HepG2 (cell line): ENCODE measurements around the gene RTP1. TPM values are rescaled to one million over a fixed set of nuclear protein-coding genes. Genes with fewer than 3 reads are reported as not detected.

Source experiments
- ATAC-seq: fragments of 200-7000 bp; cut with Tn5 transposase; 3 replicates; pipeline ENCODE4 v1.9.1; 2020; ENCODE audit warnings: mild to moderate bottlenecking, moderate library complexity
- BruUV-seq: library from RNA; stranded (reverse); fragments of 400-500 nt; replicated peaks from 2 replicates; lab custom pipeline; 2021; lab: Mats Ljungman, UMichigan
- CTCF ChIA-PET: fragments of 300-600 bp; formaldehyde crosslinking; extraction: SDS; loops from one replicate; lab custom pipeline; 2021; ENCODE audit warnings: low total read pairs, inconsistent platforms, low intra/inter-chr PET ratio; lab: Yijun Ruan, JAX
- POLR2A ChIA-PET: fragments of 350-600 bp; sonication (Branson Sonifier 250); formaldehyde crosslinking; loops from one replicate; lab custom pipeline; 2020; ENCODE audit warnings: antibody characterized with exemption, inconsistent platforms; lab: Yijun Ruan, JAX
- DNase-seq: peaks from one replicate; pipeline ENCODE4 v3.0.0-alpha.2; 2015; ENCODE audit warnings: low spot score
- FAIRE-seq: peaks from 3 replicates; lab custom pipeline; 2011; peaks lifted over from hg19 to GRCh38; lab: Jason Lieb, UNC
- H2AFZ ChIP-seq: one replicate; pipeline ENCODE4 v1.6.1; 2011; ENCODE audit warnings: low read length, inconsistent platforms
- H3K27ac ChIP-seq: fragments of 300-600 bp; 3 replicates; pipeline ENCODE4 v1.8.0; 2011; ENCODE audit warnings: mixed run types, mild to moderate bottlenecking, mixed read lengths, low read length, inconsistent platforms; ENCODE audit not compliant: insufficient read depth; ENCODE audit errors: extremely low read length
- H3K27me3 ChIP-seq, 2 experiments: fragments of 200-600 bp in 1 of 2; 2 replicates in 1 of 2; 3 replicates in 1 of 2; pipeline versions ENCODE4 v1.6.0 to v1.8.0; 2011; ENCODE audit warnings: low read length in 2 of 2, mild to moderate bottlenecking in 2 of 2, moderate library complexity in 2 of 2, inconsistent platforms in 1 of 2; ENCODE audit not compliant: insufficient read depth in 2 of 2, control insufficient read depth in 1 of 2
- H3K36me3 ChIP-seq, 2 experiments: fragments of 200-600 bp in 1 of 2; replicated peaks in 1 of 2; 2 replicates in 1 of 2; 3 replicates in 1 of 2; pipeline versions ENCODE4 v1.5.1 to v1.8.0; 2011; ENCODE audit warnings: low read length in 2 of 2, inconsistent platforms in 1 of 2; ENCODE audit not compliant: insufficient read depth in 2 of 2, control insufficient read depth in 1 of 2
- H3K4me1 ChIP-seq: 2 replicates; pipeline ENCODE4 v1.5.1; 2012; ENCODE audit warnings: low read length, inconsistent platforms; ENCODE audit not compliant: insufficient read depth
- H3K4me2 ChIP-seq: 2 replicates; pipeline ENCODE4 v1.6.0; 2011; ENCODE audit warnings: low read depth, low read length, inconsistent platforms
- H3K4me3 ChIP-seq, 3 experiments: fragments of 200-600 bp in 1 of 3; sonication (generic), shearing (Covaris generic) in 1 of 3; replicated peaks in 1 of 3; 2 replicates each; pipeline ENCODE4 v1.5.1; 2011 to 2016; ENCODE audit warnings: low read length in 3 of 3, inconsistent platforms in 2 of 3, low read depth in 2 of 3, mild to moderate bottlenecking in 2 of 3, control low read depth in 1 of 3, mixed read lengths in 1 of 3; ENCODE audit not compliant: insufficient read depth in 1 of 3
- H3K79me2 ChIP-seq: one replicate; pipeline ENCODE4 v1.6.1; 2011; ENCODE audit warnings: low read length, inconsistent platforms; ENCODE audit not compliant: insufficient read depth
- H3K9ac ChIP-seq: 2 replicates; pipeline ENCODE4 v1.6.0; 2011; ENCODE audit warnings: mild to moderate bottlenecking, low read depth, low read length, inconsistent platforms; ENCODE audit not compliant: insufficient read depth
- H3K9me3 ChIP-seq: 2 replicates; pipeline ENCODE4 v1.5.1; 2012; ENCODE audit warnings: mild to moderate bottlenecking, low read length
- H4K20me1 ChIP-seq: 2 replicates; pipeline ENCODE4 v1.6.0; 2011; ENCODE audit warnings: inconsistent platforms, mild to moderate bottlenecking, low read length, moderate library complexity; ENCODE audit not compliant: insufficient read depth
- CEBPB ChIP-seq: IDR thresholded peaks from 2 replicates; pipeline ENCODE4 v1.6.1; 2011; ENCODE audit warnings: low read depth, low read length, improper control_type of control experiment, borderline replicate concordance
- CEBPG ChIP-seq: IDR thresholded peaks from 2 replicates; pipeline ENCODE4 v1.6.1; 2016
- CREBL2 ChIP-seq: sonication (generic); formaldehyde crosslinking; IDR thresholded peaks from 2 replicates; pipeline ENCODE4 v1.8.1; 2023; ENCODE audit warnings: missing genetic modification reagents, mild to moderate bottlenecking, borderline replicate concordance
- GPN1 ChIP-seq: sonication (generic); formaldehyde crosslinking; IDR thresholded peaks from 2 replicates; pipeline ENCODE4 v1.5.1; 2020; ENCODE audit warnings: missing genetic modification reagents, borderline replicate concordance
- NFRKB ChIP-seq: fragments of 450-650 bp; IDR thresholded peaks from 2 replicates; pipeline ENCODE4 v1.6.1; 2017
- POLR2AphosphoS2 ChIP-seq: IDR thresholded peaks from 2 replicates; pipeline ENCODE4 v1.6.1; 2011; ENCODE audit warnings: low read depth, low read length, improper control_type of control experiment
- RBM22 ChIP-seq: fragments of 200-400 bp; formaldehyde crosslinking; optimal IDR thresholded peaks from 2 replicates; pipeline ENCODE3; 2017; ENCODE audit warnings: mild to moderate bottlenecking, low read length, moderate library complexity
- TFE3 ChIP-seq: IDR thresholded peaks from 2 replicates; pipeline ENCODE4 v1.6.1; 2016
- YEATS2 ChIP-seq: sonication (generic); formaldehyde crosslinking; IDR thresholded peaks from 2 replicates; pipeline ENCODE4 v1.4.0; 2020; ENCODE audit warnings: missing genetic modification reagents, borderline replicate concordance
- ZBTB20 ChIP-seq: sonication (generic); formaldehyde crosslinking; IDR thresholded peaks from 2 replicates; pipeline ENCODE4 v1.8.1; 2023; ENCODE audit warnings: missing genetic modification reagents, low read depth, mild to moderate bottlenecking, borderline replicate concordance
- ZNF382 ChIP-seq: sonication (generic); formaldehyde crosslinking; IDR thresholded peaks from 2 replicates; pipeline ENCODE4 v1.5.0; 2020; ENCODE audit warnings: missing genetic modification reagents, mild to moderate bottlenecking, borderline replicate concordance
- ZNF562 ChIP-seq: sonication (generic); formaldehyde crosslinking; IDR thresholded peaks from 2 replicates; pipeline ENCODE4 v1.8.0; 2022; ENCODE audit warnings: missing genetic modification reagents, borderline replicate concordance
- ZNF891 ChIP-seq: sonication (generic); formaldehyde crosslinking; IDR thresholded peaks from 2 replicates; pipeline ENCODE4 v1.5.0; 2020; ENCODE audit warnings: mild to moderate bottlenecking, missing genetic modification reagents
- WGBS: methylation state at CpG from one replicate; pipeline ENCODE4 v1.1.6; 2017; ENCODE audit warnings: low lambda C conversion rate; 5-methylcytosine and 5-hydroxymethylcytosine counted together
- in situ Hi-C: cut with HindIII; loops from 2 replicates; pipeline ENCODE4 v1.10.0; 2017; ENCODE audit warnings: low pct_unique_long_range_greater_than_20kb; ENCODE audit not compliant: extremely low pct_ligation_motif_present
- intact Hi-C: fragments of 100-400 bp; cut with micrococcal nuclease; formaldehyde crosslinking; loops from one replicate; pipeline ENCODE4 v1.10.0; 2022; ENCODE audit not compliant: unreplicated experiment
- polyA plus RNA-seq, 8 experiments: library from polyadenylated mRNA; depleted of rRNA in 3 of 8; stranded (reverse) in 7 of 8; unstranded in 1 of 8; fragments of >200 nt; fragmentation: Illumina TruSeq in 4 of 8; extraction: Trizol in 4 of 8; gene quantifications; 2 replicates each; pipeline versions ENCODE4 v1.2.1 to v1.2.3, GENCODE V29; 2011 to 2016; ENCODE audit warnings: low read depth in 4 of 8, missing spikeins in 1 of 8, mixed read lengths in 1 of 8; ENCODE audit not compliant: insufficient read depth in 1 of 8
- total RNA-seq, 5 experiments: library from RNA; depleted of rRNA; stranded (reverse); fragments of >200 nt; fragmentation: Illumina TruSeq; extraction: Trizol; gene quantifications; 2 replicates each; pipeline ENCODE4 v1.2.3, GENCODE V29; 2016; ENCODE audit warnings: low read depth in 1 of 5
- TF ChIP-seq, protein P1 (sequence below): sonication (generic); formaldehyde crosslinking; IDR thresholded peaks from 2 replicates; pipeline ENCODE4 v1.8.1; 2023; ENCODE audit warnings: mild to moderate bottlenecking, missing genetic modification reagents
- TF ChIP-seq, protein P2 (sequence below): sonication (generic); formaldehyde crosslinking; IDR thresholded peaks from 2 replicates; pipeline ENCODE4 v1.8.0; 2022; ENCODE audit warnings: low read depth, missing genetic modification reagents

Gene RTP1
- total and polyA plus RNA-seq, 2 of the 13 experiments (the other 11 are each of a cell fraction or from before 2014, with no cell fraction given), result not detected

DNA sequence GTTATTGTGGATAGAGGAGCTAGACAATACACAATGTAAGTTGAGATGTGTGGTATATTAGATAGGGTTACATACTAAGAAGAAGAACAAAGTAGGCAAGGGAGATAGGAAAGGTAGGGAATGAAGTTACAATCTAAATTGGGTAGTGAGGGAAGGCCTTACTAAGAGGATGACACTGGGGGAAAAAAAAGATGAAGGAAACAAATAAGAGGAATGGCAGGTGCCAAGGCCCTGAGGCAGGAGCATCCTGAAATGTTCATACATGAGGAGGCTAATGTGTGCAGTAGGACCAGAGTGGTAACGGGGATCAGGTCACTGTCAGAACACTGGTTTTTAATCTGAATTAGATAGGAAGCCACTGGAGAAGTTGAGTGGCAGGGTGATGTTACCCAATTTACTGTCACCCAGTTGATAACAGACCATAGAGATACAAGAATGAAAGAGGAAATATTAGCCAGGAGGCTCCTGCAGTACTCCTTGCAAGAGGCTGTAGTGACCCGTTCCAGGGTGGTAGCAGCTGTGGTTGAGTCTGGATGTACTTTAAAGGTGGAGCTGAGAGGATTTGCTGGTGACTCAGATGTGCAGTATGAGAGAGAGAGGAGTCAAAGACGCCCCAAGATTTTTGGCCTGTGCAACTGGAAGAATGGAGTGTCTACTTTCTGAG is 14.4 kb downstream of the RTP1 start:
- POLR2A ChIA-PET, result no interaction called here
- BruUV-seq, result no TSS peak
- Histone ChIP-seq H3K79me2 (no peaks in the 10 kb centered on the region), H3K4me1 (peaks cover 9% of the 10 kb centered on the region), H3K9ac (no peak overlapping the region), H3K27ac (no peak overlapping the region), H2AFZ (no peak overlapping the region), H3K27me3 (peaks cover 1 to 3% of the 10 kb centered on the region in 2 experiments; a peak in 1 of 5 replicates), H4K20me1 (no peaks in the 10 kb centered on the region), H3K4me2 (no peak overlapping the region), H3K9me3 (no peaks in the 10 kb centered on the region), H3K36me3 (no peaks in the 10 kb centered on the region), H3K4me3 (no peak overlapping the region)
- CTCF ChIA-PET, result no interaction called here
- intact Hi-C loops (no loop called here), in situ Hi-C loops (no loop called here)
- FAIRE-seq (no peak), DNase-seq (no peak), ATAC-seq (no peak)
- 15% methylated on average over 3 of the region's 3 CpGs for WGBS
- TF ChIP-seq YEATS2 (no peak), TFE3 (no peak), NFRKB (no peak), ZNF891 (no peak), CREBL2 (no peak), ZNF562 (no peak), CEBPG (CRISPR knock-in tag) (no peak), GPN1 (CRISPR knock-in tag) (no peak), RBM22 (no peak), POLR2AphosphoS2 (no peak), ZBTB20 (CRISPR knock-in tag) (no peak), ZNF382 (CRISPR knock-in tag) (no peak), CEBPB (no peak)
- TF ChIP-seq, protein P1, sequence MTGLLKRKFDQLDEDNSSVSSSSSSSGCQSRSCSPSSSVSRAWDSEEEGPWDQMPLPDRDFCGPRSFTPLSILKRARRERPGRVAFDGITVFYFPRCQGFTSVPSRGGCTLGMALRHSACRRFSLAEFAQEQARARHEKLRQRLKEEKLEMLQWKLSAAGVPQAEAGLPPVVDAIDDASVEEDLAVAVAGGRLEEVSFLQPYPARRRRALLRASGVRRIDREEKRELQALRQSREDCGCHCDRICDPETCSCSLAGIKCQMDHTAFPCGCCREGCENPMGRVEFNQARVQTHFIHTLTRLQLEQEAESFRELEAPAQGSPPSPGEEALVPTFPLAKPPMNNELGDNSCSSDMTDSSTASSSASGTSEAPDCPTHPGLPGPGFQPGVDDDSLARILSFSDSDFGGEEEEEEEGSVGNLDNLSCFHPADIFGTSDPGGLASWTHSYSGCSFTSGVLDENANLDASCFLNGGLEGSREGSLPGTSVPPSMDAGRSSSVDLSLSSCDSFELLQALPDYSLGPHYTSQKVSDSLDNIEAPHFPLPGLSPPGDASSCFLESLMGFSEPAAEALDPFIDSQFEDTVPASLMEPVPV (CRISPR knock-in tag), result no peak
- TF ChIP-seq, protein P2, sequence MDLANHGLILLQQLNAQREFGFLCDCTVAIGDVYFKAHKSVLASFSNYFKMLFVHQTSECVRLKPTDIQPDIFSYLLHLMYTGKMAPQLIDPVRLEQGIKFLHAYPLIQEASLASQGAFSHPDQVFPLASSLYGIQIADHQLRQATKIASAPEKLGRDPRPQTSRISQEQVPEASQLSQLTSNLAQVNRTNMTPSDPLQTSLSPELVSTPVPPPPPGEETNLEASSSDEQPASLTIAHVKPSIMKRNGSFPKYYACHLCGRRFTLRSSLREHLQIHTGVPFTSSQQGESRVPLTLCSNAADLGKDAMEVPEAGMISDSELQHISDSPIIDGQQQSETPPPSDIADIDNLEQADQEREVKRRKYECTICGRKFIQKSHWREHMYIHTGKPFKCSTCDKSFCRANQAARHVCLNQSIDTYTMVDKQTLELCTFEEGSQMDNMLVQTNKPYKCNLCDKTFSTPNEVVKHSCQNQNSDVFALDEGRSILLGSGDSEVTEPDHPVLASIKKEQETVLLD, result no peak
